ENCODE data around the gene POU4F1. TPM values are rescaled to one million over a fixed set of nuclear protein-coding genes. Genes with fewer than 3 reads are reported as not detected.

Gene POU4F1
- total RNA-seq, 1 experiment from 2014 or later = 0.26 TPM

DNA sequence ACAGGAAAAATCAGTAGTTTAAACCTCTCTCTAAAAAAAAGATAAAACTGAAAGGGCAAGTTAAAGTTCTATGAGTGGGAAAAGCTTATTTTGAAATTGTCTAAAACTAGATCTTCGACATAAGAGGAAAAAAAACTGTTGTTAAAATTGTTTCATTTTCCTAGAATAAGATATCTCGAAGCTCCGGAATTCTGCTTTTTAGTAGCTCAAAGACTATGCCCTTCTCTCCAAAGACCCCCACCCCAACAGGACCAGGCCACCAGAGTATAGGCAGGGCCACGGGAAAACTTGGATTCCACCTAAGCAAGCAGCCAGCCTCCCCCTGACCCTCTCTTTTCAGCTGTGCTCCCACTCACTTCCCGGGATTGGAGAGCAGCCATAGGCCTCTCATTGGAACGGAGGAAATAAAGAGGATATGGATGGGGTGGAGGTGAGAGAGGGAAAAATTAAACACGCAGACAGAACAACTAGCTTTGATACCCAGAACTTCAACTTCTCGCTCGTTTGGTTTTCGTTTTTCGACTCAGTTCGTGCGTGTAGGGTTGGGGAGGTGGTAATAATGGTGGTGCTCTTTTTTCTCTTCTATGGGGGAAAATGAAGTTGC is 3.0 kb downstream of the POU4F1 start:
- no peak overlapping the region for H2BK15ac ChIP-seq (ENCODE audit: low read depth, low read length)
- H3K56ac ChIP-seq (ENCODE audit: insufficient read length, low read depth, low read length) = no peak overlapping the region
- H4K8ac ChIP-seq (replicated peaks; ENCODE audit: insufficient read length, low read depth, low read length) = no peak overlapping the region
- peaks cover 27% of the 10 kb centered on the region for H3K23me2 ChIP-seq (ENCODE audit: insufficient read length, low read depth, low read length, poor library complexity, severe bottlenecking)
- no peak overlapping the region for H2AFZ ChIP-seq (ENCODE audit: low read length)
- H2BK5ac ChIP-seq (ENCODE audit: insufficient read length, low read length) = no peak overlapping the region
- H4K5ac ChIP-seq (ENCODE audit: insufficient read length, low read depth, low read length) = no peak overlapping the region
- Mint-ChIP-seq H3K27me3 (ENCODE audit: low read depth) (peaks cover 96% of the 10 kb centered on the region), H3K36me3 (ENCODE audit: insufficient read depth in 1 of 3, low read depth in 3 of 3) (peaks cover 0 to 2% (median 2%) of the 10 kb centered on the region in 3 experiments; a peak in 3 of 7 replicates), H3K4me3 (peak overlapping the region in 1 of 2 experiments; percentile 79; a peak in 3 of 5 replicates), H3K27ac (no peak overlapping the region; a peak in 1 of 7 replicates), H3K9me3 (peaks cover 8 to 27% of the 10 kb centered on the region in 2 experiments; a peak in 4 of 5 replicates), H3K4me1 (peaks cover 15 to 45% of the 10 kb centered on the region in 2 experiments)
- no peak overlapping the region for H3K18ac ChIP-seq (ENCODE audit: insufficient read length, low read depth, low read length)
- H3K79me2 ChIP-seq (ENCODE audit: insufficient read depth, low read length) = no peaks in the 10 kb centered on the region
- no peak overlapping the region for H2BK20ac ChIP-seq (ENCODE audit: low read depth, low read length, poor library complexity, severe bottlenecking)
- WGBS (ENCODE audit: extremely low coverage, insufficient read length, low lambda C conversion rate) = no CpG with 5 or more reads among the region's 13 CpGs
- no peaks in the 10 kb centered on the region for H3K9me3 ChIP-seq (ENCODE audit: control insufficient read depth, low read depth, low read length)
- no peak overlapping the region for H3T11ph ChIP-seq (ENCODE audit: low read length)
- no peak overlapping the region for H4K91ac ChIP-seq (ENCODE audit: insufficient read length, low read depth, low read length)
- H2AK5ac ChIP-seq (ENCODE audit: insufficient read length, low read length) = no peak overlapping the region
- H3K27me3 ChIP-seq (ENCODE audit: insufficient read depth, low read length) = peaks cover 81% of the 10 kb centered on the region
- H3K79me1 ChIP-seq (ENCODE audit: insufficient read depth, low read depth, low read length, poor library complexity, severe bottlenecking) = no peaks in the 10 kb centered on the region
- no peak overlapping the region for H2BK120ac ChIP-seq (ENCODE audit: low read depth, low read length, poor library complexity, severe bottlenecking)
- H3K23ac ChIP-seq (ENCODE audit: insufficient read length, low read depth, low read length) = no peak overlapping the region
- H3K9ac ChIP-seq (ENCODE audit: extremely low read depth, insufficient read length, low read length) = no peak overlapping the region
- H3K4me2 ChIP-seq (ENCODE audit: insufficient read depth, insufficient read length, low read length) = peak overlapping the region; percentile 34
- TF ChIP-seq, protein P1, sequence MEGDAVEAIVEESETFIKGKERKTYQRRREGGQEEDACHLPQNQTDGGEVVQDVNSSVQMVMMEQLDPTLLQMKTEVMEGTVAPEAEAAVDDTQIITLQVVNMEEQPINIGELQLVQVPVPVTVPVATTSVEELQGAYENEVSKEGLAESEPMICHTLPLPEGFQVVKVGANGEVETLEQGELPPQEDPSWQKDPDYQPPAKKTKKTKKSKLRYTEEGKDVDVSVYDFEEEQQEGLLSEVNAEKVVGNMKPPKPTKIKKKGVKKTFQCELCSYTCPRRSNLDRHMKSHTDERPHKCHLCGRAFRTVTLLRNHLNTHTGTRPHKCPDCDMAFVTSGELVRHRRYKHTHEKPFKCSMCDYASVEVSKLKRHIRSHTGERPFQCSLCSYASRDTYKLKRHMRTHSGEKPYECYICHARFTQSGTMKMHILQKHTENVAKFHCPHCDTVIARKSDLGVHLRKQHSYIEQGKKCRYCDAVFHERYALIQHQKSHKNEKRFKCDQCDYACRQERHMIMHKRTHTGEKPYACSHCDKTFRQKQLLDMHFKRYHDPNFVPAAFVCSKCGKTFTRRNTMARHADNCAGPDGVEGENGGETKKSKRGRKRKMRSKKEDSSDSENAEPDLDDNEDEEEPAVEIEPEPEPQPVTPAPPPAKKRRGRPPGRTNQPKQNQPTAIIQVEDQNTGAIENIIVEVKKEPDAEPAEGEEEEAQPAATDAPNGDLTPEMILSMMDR (conservative IDR thresholded peaks at IDR 0.05) = no peak
- H3K4me1 ChIP-seq (ENCODE audit: insufficient read depth, low read length) = no peaks in the 10 kb centered on the region
- no peak overlapping the region for H3K4ac ChIP-seq (ENCODE audit: low read depth, low read length)
- H3K27ac ChIP-seq (ENCODE audit: insufficient read length, low read depth, low read length) = no peak overlapping the region
- no peak for DNase-seq
- no peak overlapping the region for H2BK12ac ChIP-seq (ENCODE audit: insufficient read length, low read depth, low read length)
- no peak overlapping the region for H3K14ac ChIP-seq (ENCODE audit: insufficient read depth, low read length)
- H4K20me1 ChIP-seq (ENCODE audit: control insufficient read depth, insufficient read depth, insufficient read length) = no peaks in the 10 kb centered on the region

All from H9 (cell line).